ENCODE data around the gene CACUL1.

DNA sequence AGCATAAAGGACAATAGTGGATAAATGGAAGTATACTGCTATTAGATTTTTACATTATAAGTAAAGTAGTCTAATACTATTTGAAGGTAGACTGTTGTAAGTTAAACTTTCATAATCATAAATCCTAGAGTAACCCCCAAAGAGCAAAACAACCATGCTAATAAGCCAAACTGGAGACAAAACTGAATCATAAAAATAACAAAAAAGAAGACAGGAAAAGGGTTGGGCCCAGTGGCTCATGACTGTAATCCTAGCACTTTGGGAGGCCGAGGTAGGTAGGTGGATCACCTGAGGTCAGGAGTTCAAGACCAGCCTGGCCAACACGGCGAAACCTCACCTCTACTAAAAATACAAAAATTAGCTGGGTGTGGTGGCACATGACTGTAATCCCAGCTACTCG, 9.7 kb downstream of the CACUL1 start:
- TF ChIP-seq POLR2AphosphoS5 (IDR thresholded peaks at IDR 0.05; ENCODE audit: low read depth, low read length) (no peak), POLR2A (IDR thresholded peaks at IDR 0.05; ENCODE audit: low read depth, low read length) (no peak)

Data from GM12891 (cell line).